22Rv1 (cell line): ENCODE data around the gene ANKS1B.

Experiments
- CTCF ChIP-seq: fragments of 450-650 bp; IDR thresholded peaks from 2 replicates; pipeline ENCODE4 v1.5.1; 2017; ENCODE audit warnings: mild to moderate bottlenecking
- ZFX ChIP-seq: fragments of 450-650 bp; IDR thresholded peaks from 2 replicates; pipeline ENCODE4 v1.6.1; 2017; ENCODE audit warnings: antibody characterized with exemption, borderline replicate concordance

- no peak for TF ChIP-seq CTCF
- no peak for TF ChIP-seq ZFX
Measured at GRCh38 chr12:99170461-99170860, 814.3 kb downstream of the ANKS1B start.
